HG02943 (cell line): ENCODE results near the gene CHST11.

ENCODE experiments used
- ATAC-seq: cut with Tn5 transposase; IDR thresholded peaks from one replicate; pipeline ENCODE4 v1.9.1; 2021; ENCODE audit warnings: mild to moderate bottlenecking, low read depth, moderate library complexity; ENCODE audit not compliant: unreplicated experiment

Gene CHST11

GRCh38 chr12:104478396-104479122 is 21.8 kb downstream of the CHST11 start:
- peak; percentile 72 for ATAC-seq

GRCh38 chr12:104479123-104479662 is 22.4 kb downstream of the CHST11 start:
- no peak for ATAC-seq

- ATAC-seq, result no peak
These were observed 23.3 kb downstream of the CHST11 start for GRCh38 chr12:104480012-104480411.

GRCh38 chr12:104480826-104481440 is 24.2 kb downstream of the CHST11 start:
- ATAC-seq, result no peak

- no peak for ATAC-seq
These were observed 25.4 kb downstream of the CHST11 start for GRCh38 chr12:104482113-104482512.

GRCh38 chr12:104482748-104483147 is 26.0 kb downstream of the CHST11 start:
- ATAC-seq, result no peak

GRCh38 chr12:104484079-104484478 is 27.3 kb downstream of the CHST11 start:
- ATAC-seq, result no peak

- no peak for ATAC-seq
These were observed 29.1 kb downstream of the CHST11 start for GRCh38 chr12:104485651-104486362.

GRCh38 chr12:104486363-104486750 is 29.6 kb downstream of the CHST11 start:
- no peak for ATAC-seq

GRCh38 chr12:104486943-104487819 is 30.4 kb downstream of the CHST11 start:
- ATAC-seq, result peak; percentile 47

GRCh38 chr12:104488374-104488773 is 31.6 kb downstream of the CHST11 start:
- ATAC-seq, result no peak

GRCh38 chr12:104490186-104490585 is 33.4 kb downstream of the CHST11 start:
- no peak for ATAC-seq

GRCh38 chr12:104490850-104491249 is 34.1 kb downstream of the CHST11 start:
- ATAC-seq, result no peak

GRCh38 chr12:104493496-104493895 is 36.7 kb downstream of the CHST11 start:
- ATAC-seq, result no peak

GRCh38 chr12:104494137-104494792 is 37.5 kb downstream of the CHST11 start:
- ATAC-seq, result no peak

- ATAC-seq, result no peak
These were observed 38.0 kb downstream of the CHST11 start for GRCh38 chr12:104494793-104495158.

GRCh38 chr12:104495786-104496185 is 39.0 kb downstream of the CHST11 start:
- ATAC-seq, result no peak

GRCh38 chr12:104496336-104496735 is 39.6 kb downstream of the CHST11 start:
- ATAC-seq, result no peak

GRCh38 chr12:104498211-104498801 is 41.6 kb downstream of the CHST11 start:
- no peak for ATAC-seq
